ENCODE measurements around the gene RTN4RL1. TPM values are rescaled to one million over a fixed set of nuclear protein-coding genes. Genes with fewer than 3 reads are reported as not detected.

The RTN4RL1 gene
- total RNA-seq, 2 experiments from 2014 or later, result not detected

DNA sequence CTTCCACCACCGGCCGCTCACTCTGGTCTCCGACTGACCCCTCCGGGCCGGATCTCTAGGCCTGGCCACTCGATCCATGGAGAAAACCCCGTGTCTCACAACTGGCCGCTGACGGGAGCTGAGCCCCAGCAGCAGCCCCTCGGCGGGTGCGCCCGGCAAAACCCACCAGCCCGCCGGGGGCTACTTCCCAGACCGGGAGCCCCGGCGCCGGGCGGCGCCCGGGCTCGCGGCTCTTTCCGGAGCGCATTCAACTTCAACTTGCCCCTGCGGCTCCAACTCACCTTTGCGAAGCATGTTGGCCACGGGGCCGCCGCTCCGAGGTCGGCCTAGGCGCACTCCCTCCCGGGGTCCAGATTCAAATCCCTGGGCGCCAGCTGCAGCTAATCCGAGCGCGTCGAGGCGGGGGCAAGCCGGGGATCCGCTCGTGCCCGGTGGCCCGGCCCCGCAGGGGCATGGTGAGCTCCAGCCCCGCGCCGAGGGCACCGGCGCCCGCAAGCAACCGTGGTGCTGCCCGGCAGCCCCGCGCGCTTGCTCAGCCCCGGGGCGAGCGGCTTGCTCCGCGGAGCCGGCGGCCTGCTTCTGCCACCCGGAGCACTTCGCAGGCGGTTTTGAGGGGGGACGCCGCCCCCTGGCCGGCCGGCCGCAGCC lies 438 bp downstream of the RTN4RL1 start:
- BruUV-seq (replicated peaks), result no TSS peak
- Histone ChIP-seq H3K9me2 (ENCODE audit: insufficient read depth, low read length) (no peaks in the 10 kb centered on the region), H3K27ac (ENCODE audit: low read depth, low read length, poor library complexity, severe bottlenecking) (no peak overlapping the region), H3K4me2 (ENCODE audit: low read length) (peak overlapping the region; percentile 45), H3K4me3 (ENCODE audit: low read depth, low read length, poor library complexity, severe bottlenecking) (peak overlapping the region; percentile 34), H3K79me2 (ENCODE audit: insufficient read depth, low read depth, low read length) (no peaks in the 10 kb centered on the region), H3K9me3 (ENCODE audit: low read length) (no peaks in the 10 kb centered on the region), H3K4me1 (ENCODE audit: insufficient read depth, low read length, poor library complexity, severe bottlenecking) (peaks cover 7% of the 10 kb centered on the region), H4K20me1 (ENCODE audit: insufficient read depth, low read length) (no peaks in the 10 kb centered on the region), H3K36me3 (ENCODE audit: insufficient read depth, low read length) (no peaks in the 10 kb centered on the region), H2AFZ (ENCODE audit: low read length) (no peak overlapping the region)
- no peak for DNase-seq (ENCODE audit: low spot score)
- TF ChIP-seq, protein P1, sequence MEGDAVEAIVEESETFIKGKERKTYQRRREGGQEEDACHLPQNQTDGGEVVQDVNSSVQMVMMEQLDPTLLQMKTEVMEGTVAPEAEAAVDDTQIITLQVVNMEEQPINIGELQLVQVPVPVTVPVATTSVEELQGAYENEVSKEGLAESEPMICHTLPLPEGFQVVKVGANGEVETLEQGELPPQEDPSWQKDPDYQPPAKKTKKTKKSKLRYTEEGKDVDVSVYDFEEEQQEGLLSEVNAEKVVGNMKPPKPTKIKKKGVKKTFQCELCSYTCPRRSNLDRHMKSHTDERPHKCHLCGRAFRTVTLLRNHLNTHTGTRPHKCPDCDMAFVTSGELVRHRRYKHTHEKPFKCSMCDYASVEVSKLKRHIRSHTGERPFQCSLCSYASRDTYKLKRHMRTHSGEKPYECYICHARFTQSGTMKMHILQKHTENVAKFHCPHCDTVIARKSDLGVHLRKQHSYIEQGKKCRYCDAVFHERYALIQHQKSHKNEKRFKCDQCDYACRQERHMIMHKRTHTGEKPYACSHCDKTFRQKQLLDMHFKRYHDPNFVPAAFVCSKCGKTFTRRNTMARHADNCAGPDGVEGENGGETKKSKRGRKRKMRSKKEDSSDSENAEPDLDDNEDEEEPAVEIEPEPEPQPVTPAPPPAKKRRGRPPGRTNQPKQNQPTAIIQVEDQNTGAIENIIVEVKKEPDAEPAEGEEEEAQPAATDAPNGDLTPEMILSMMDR (conservative IDR thresholded peaks at IDR 0.05; ENCODE audit: low read length), result no peak
- peak; percentile 79 for TF ChIP-seq EZH2phosphoT487 (IDR thresholded peaks at IDR 0.05; ENCODE audit: borderline replicate concordance, low read depth, low read length)
- ChIA-PET POLR2A (no interaction called here), CTCF (ENCODE audit: unreplicated experiment) (no interaction called here)
- intact Hi-C loops (cut with micrococcal nuclease; ENCODE audit: unreplicated experiment), result no loop called here

DNA sequence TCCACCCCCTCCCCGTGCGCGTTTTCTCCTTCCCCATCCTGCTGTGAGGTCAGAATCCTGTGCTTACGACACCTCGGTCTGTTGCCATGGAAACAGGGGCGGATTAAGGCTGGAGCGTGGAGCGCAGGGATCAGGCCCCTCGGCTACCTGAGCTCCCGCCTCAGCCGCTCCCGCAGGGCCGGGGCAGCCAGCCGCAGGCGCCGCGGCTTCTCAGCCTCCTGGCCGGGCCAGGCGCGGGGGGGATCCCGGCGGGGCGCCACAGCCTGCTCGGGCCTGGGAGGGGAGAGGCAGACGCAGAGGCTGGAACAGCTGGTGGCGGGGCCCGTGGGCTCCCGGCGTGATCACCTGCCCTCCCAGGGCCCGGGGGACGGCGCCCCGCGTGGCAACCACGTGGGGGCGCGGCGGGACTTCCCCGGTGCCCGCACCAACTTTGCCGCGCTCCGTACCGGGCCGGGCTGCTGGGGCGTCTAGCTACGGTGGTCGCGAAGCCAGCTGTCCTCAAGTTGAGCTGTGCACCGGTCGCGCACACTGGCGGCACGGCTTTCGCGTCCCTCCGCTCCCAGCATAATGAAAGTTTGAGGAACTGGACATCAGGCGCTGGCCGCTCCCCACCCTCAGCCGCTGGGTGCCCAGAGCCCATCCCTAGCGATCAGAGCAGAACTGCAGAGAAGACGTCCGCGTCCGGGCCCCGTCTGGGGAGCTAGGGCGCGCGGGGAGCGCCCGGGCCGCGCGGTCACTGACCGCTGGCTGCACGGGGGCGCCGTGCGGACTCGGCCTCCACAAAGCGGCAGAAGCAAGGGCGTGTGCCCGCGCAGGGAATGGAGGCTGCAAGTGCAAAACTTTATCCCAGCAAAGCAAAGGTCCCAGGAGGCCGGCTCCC lies 1.2 kb downstream of the RTN4RL1 start:
- BruUV-seq (replicated peaks), result no TSS peak
- no peaks in the 10 kb centered on the region for H3K79me2 ChIP-seq (ENCODE audit: insufficient read depth, low read depth, low read length)
- H3K9me3 ChIP-seq (ENCODE audit: low read length), result no peaks in the 10 kb centered on the region
- no peak overlapping the region for H2AFZ ChIP-seq (ENCODE audit: low read length)
- no peak overlapping the region for H3K4me2 ChIP-seq (ENCODE audit: low read length)
- no peaks in the 10 kb centered on the region for H3K36me3 ChIP-seq (ENCODE audit: insufficient read depth, low read length)
- no peak for TF ChIP-seq EZH2phosphoT487 (IDR thresholded peaks at IDR 0.05; ENCODE audit: borderline replicate concordance, low read depth, low read length)
- TF ChIP-seq, protein P1 (conservative IDR thresholded peaks at IDR 0.05; ENCODE audit: low read length), result no peak
- DNase-seq (ENCODE audit: low spot score), result no peak
- H3K4me1 ChIP-seq (ENCODE audit: insufficient read depth, low read length, poor library complexity, severe bottlenecking), result peaks cover 4% of the 10 kb centered on the region
- no peaks in the 10 kb centered on the region for H3K9me2 ChIP-seq (ENCODE audit: insufficient read depth, low read length)
- H4K20me1 ChIP-seq (ENCODE audit: insufficient read depth, low read length), result no peaks in the 10 kb centered on the region
- ChIA-PET CTCF (ENCODE audit: unreplicated experiment) (no interaction called here), POLR2A (no interaction called here)
- H3K27ac ChIP-seq (ENCODE audit: low read depth, low read length, poor library complexity, severe bottlenecking), result no peak overlapping the region
- no peak overlapping the region for H3K4me3 ChIP-seq (ENCODE audit: low read depth, low read length, poor library complexity, severe bottlenecking)
- intact Hi-C loops (cut with micrococcal nuclease; ENCODE audit: unreplicated experiment), result no loop called here

DNA sequence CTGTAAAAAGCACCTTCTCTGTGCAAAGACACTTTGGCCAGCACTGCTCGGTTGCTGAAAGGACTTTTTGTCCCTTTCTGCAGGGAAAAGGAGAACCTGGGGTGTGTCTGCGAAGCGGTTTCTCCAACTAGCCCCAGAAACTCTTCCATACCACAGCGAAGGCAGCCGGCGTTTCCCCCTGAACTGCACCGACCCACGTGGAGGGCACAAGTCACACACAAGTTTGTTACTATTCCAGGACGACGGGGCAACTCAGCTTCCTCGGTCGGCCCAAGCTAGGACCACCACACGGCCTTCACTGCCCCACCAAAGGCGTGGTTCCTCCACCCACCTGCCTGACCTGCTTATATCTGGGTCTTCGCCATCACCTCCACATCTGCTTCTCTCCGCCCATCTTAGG lies 1.9 kb downstream of the RTN4RL1 start:
- H2AFZ ChIP-seq (ENCODE audit: low read length), result no peak overlapping the region
- H3K4me2 ChIP-seq (ENCODE audit: low read length), result no peak overlapping the region
- intact Hi-C loops (cut with micrococcal nuclease; ENCODE audit: unreplicated experiment), result no loop called here
- POLR2A ChIA-PET, result no interaction called here
- no peak for DNase-seq (ENCODE audit: low spot score)
- H3K79me2 ChIP-seq (ENCODE audit: insufficient read depth, low read depth, low read length), result no peaks in the 10 kb centered on the region
- peaks cover 4% of the 10 kb centered on the region for H3K4me1 ChIP-seq (ENCODE audit: insufficient read depth, low read length, poor library complexity, severe bottlenecking)
- CTCF ChIA-PET (ENCODE audit: unreplicated experiment), result no interaction called here
- TF ChIP-seq EZH2phosphoT487 (IDR thresholded peaks at IDR 0.05; ENCODE audit: borderline replicate concordance, low read depth, low read length), result no peak
- TF ChIP-seq, protein P1 (conservative IDR thresholded peaks at IDR 0.05; ENCODE audit: low read length), result no peak
- no peaks in the 10 kb centered on the region for H3K9me3 ChIP-seq (ENCODE audit: low read length)
- H3K36me3 ChIP-seq (ENCODE audit: insufficient read depth, low read length), result no peaks in the 10 kb centered on the region
- H3K9me2 ChIP-seq (ENCODE audit: insufficient read depth, low read length), result no peaks in the 10 kb centered on the region
- no TSS peak for BruUV-seq (replicated peaks)
- H3K27ac ChIP-seq (ENCODE audit: low read depth, low read length, poor library complexity, severe bottlenecking), result no peak overlapping the region
- H3K4me3 ChIP-seq (ENCODE audit: low read depth, low read length, poor library complexity, severe bottlenecking), result no peak overlapping the region
- H4K20me1 ChIP-seq (ENCODE audit: insufficient read depth, low read length), result no peaks in the 10 kb centered on the region
